Right ventricle myocardium inferior (tissue), 1 donor: Measurements from ENCODE around the gene EXD3. TPM values are rescaled to one million over a fixed set of nuclear protein-coding genes. Genes with fewer than 3 reads are reported as not detected.
"Not testable (repeated sequence)": the region's sequence is repeated elsewhere in the genome, so short reads cannot be mapped to it uniquely, and the experiment has no call there.

Experiments
- ATAC-seq: fragments of 200-7000 bp; cut with Tn5 transposase; one replicate; pipeline ENCODE4 v1.9.1; 2020; ENCODE audit warnings: mild to moderate bottlenecking, moderate library complexity
- DNase-seq: peaks from one replicate; pipeline ENCODE4 v3.0.0; 2021; ENCODE audit errors: missing footprints
- intact Hi-C: fragments of 100-400 bp; cut with DNase I; formaldehyde crosslinking; loops from one replicate; pipeline ENCODE4 v1.11.0; 2022
- total RNA-seq: library from RNA; stranded (reverse); fragmentation: NEBNext Ultra II Directional; extraction: Animal tissue kit (Norgen Biotek cat#: 25700); gene quantifications from one replicate; pipeline ENCODE4 v1.2.1, GENCODE V29; 2021
- donor health status: DM: no; HTN: yes; CAD: no; lungs with severe emphysema.

EXD3 gene
- total RNA-seq, 1 donor from 2014 or later, result 6.8 TPM

DNA sequence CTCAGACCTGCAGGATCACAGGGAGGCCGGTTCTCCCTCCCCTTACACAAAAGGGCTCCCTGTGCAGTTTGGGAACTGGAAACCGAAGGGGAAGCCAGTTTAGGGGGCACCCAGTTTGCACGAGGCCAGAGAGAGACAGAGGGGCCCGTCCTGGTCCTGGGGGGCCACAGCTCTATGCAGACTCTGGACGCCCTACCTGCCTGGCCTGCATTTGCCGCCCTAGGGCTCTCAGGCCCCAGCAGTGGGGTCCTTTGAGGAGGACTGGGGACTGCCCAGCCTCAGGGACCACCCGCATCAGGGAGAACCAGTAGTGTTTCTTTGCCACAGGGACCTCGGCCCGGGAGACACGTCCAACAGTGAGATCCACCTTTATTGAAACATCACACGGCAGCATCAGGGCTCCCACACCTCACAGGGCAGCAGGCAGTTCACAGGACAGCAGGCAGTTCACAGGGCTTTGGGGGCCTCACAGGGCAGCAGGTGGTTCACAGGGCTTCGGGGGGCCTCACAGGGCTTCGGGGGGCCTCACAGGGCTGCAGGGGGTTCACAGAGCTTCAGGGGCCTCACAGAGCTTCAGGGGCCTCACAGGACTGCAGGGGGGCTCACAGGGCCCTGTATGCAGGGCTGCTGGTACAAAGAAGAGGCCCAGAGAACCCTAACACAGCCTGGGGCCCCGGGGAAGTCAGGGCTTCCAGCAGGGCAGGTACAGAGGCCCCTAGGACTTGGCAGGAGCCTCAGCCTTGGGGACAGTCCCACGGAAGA, 36.8 kb upstream of the EXD3 start:
- intact Hi-C loops, result no loop called here

DNA sequence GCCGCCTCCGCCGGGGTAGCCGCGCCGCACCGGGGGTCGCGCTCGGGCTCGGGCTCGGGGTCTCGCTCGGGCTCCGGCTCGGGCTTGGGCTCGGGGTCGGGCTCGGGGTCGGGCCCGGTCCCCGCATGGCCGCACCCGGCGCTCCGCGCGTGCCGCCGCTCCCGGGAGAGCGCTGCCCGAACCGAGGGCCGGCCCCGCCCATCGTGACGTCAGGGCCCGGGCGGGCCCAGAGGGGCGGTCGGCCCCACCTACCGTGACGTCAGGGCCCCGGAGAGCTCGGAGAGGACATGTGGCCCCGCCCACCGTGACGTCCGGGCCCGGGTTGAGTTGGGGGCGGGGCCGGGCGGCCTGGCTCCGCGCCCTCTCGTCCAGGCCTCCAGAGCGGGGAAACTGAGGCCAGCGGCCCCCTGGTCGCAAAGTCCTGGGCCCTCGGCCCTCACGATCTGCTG, 36.2 kb upstream of the EXD3 start, which contains the start of gene NSMF:
NSMF (minus strand) TSS at position 183 of the 449 bp plus-strand sequence. CDS start 232 bp downstream, outside the sequence.
- DNase-seq (peak; percentile 97), ATAC-seq (peak; percentile 92)
- intact Hi-C loops, result no loop called here

More for the DNA sequence above, 36.8 kb upstream of the EXD3 start:
- DNase-seq (peak; percentile 52), ATAC-seq (no peak)

DNA sequence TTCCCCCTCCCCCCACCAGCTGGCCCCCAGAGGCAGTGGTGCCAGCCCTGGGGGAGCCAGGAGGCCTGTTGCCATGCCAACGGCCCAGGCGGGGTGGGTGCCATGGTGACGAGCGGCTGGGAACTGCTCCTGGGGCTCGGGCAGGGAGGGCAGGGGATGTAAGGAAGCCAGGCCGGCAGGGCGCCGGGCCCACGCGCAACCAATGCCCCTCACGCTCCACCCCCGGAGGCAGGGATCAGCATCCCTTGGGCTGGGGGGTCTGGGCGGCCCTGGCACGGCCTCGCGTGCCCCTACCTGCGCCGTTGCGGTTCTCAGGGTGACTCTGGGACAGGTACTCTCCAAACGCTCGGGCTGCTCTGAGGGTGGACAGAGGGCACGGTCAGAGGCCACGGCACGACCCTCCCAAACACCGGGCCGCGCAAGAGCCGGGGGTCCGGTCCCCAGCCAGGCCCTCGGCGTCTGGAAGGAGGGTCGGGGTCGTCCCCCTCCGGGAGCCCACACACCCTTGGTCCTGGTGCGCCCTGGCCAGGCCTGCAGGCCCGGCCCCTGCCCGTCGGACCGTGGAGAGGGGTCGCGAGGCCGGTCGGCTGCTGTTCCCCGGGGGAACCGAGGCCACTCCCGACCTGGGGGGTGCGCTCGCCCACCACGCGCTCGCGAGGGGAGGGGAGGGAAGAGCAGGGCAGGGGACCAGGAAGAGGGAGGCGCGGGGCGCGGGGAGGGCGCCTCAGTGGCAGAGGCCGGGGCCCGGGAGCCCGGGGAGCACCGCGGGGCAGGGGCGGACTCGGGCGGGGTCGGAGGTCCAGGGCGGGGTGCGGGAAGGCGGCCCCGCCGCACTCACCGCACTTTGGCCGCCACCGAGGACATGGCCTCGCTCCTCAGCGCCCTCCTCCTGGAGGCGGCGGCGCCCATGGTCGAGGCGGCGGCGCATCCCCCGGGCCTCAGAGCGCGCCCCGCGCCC, 35.5 kb upstream of the EXD3 start:
- ATAC-seq (no peak), DNase-seq (peak; percentile 68)
- intact Hi-C loops, result no loop called here

DNA sequence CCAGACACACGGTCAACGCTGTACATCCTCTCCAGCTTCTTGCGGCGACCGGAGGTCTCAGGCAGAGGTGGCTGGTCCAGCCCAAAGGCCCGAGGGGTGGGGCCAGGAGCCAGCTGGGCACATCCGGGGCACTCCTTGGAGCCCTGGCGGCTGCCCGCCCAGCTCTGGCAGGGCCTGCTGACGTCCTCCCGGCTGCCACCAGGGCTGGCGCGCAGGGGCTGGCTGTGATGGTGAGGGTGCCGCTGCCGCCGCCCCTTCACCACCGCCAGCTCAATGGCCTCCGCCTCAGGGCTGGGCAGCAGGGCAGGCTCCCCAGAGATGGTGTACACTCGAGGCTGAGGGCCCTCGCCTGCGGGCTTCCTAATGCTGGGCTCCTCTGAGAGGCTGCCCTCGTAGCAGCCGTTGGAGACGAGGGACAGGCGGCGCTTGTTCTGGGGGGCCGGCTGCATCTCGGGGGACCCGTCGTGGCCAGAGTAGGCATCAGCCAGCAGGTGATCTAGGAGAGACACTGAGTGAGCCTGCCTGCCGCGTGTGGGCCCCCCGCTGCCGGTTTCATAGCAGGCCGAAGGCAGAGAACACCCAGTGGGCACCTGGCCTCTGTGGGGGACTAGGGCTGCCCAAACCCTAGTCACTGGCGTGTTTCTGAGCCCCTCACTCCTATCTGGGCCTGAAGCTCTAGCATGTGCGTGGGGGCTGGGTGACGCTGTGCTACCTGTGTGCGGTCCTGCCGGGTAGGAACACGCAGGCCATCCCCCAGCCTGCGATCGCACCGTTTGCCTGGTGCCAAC, 34.6 kb upstream of the EXD3 start:
- ATAC-seq (no peak), DNase-seq (peak; percentile 68)
- intact Hi-C loops, result no loop called here

DNA sequence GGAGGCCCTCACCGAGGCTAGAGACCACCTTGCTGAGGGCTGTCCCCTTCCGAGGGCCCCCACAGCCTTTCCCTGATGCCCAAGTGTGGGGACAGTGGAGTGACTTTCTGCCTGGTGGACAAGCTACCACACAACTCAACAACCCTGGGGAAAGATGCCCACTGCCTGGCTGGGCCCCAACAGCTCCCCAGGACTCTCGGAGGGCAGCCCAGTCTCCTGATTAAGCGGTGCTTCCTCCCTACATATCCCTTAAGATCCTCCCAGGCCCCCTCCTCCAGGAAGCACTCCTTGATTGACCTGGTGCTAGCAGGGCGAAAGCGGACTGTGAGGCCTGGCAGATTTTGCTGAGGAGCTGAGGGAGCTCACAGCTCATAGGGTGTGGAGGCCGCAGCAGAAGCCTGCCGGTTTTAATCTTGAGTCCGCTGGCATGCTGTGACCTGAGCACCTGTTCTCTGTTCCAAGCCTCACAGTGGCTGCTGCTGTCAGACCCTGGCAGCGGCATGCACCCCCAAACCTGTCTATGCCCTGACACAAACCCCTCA, 34.0 kb upstream of the EXD3 start:
- no peak for ATAC-seq
- intact Hi-C loops, result no loop called here
- peak; percentile 40 for DNase-seq

DNA sequence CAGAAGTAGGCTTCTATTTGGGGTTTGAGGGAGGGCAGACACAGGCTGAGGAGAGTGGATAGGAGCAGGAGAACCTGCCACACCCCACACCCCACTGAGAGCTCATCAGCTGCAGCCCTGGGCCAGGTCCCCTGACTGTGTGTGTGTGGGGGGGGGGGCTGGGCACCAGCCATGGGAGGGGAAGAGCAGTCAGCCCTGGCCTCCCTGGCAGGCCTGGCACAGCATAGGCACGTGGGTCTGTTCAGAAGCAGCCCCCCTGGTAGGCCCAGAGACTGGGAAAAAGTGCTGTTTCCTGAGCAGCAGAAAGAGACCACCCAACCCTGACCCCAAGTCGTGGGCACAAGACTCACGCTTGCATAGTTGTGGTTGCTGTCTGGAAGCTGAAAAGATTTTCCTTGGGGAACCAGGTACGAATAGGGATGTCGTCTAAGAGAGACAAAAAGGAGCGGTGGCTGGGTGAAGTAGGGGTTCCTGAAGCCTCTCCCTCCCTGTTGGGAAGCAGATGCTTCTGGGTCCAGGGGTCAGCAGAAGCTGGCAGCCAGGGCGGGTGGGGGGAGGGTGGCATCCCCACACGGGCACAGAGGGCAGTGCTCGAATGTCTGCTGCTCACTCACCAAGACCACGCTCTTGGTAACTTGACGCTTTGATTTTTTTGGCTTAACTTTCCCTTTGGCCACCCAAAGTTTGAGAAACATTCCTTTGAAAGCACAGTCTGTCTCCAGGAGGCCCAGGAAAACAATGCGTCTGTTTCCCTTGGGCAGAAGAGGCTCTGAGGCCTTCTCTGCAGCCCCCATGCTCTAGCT, 33.3 kb upstream of the EXD3 start:
- no peak for DNase-seq
- intact Hi-C loops, result no loop called here

DNA sequence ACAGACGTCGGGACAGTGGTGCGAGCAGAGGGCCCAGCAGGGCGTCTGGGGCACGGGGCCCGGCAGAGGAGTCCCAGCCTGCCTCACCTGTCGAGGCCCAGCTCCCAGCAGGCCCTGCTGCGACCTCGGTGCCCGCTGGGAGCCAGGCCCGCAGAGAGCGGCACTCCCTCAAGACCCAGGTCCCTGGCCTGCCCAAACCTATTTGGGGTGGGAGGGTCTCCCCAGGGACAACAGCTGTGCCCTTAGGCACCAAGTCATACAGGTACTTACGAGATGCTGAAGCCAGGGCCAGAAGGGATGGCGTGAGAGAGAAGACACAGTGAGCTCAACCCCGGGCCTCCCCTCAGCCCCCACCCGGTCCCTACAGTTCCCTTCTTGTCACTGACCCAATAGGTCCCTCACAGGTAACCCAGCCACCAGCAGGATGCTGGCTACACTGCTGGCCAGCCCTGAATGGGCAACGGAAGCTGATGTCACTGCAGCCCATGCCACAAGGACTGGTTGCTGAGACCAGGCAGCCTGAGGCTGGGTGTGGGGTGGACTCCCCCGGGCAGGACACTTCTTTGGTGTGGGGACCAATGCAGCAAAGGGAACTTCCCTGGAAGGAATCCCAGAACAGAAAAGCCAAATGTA, 32.5 kb upstream of the EXD3 start:
- DNase-seq, result peak; percentile 34
- no peak for ATAC-seq
- intact Hi-C loops, result no loop called here

More for the DNA sequence above, 33.3 kb upstream of the EXD3 start:
- no peak for ATAC-seq

DNA sequence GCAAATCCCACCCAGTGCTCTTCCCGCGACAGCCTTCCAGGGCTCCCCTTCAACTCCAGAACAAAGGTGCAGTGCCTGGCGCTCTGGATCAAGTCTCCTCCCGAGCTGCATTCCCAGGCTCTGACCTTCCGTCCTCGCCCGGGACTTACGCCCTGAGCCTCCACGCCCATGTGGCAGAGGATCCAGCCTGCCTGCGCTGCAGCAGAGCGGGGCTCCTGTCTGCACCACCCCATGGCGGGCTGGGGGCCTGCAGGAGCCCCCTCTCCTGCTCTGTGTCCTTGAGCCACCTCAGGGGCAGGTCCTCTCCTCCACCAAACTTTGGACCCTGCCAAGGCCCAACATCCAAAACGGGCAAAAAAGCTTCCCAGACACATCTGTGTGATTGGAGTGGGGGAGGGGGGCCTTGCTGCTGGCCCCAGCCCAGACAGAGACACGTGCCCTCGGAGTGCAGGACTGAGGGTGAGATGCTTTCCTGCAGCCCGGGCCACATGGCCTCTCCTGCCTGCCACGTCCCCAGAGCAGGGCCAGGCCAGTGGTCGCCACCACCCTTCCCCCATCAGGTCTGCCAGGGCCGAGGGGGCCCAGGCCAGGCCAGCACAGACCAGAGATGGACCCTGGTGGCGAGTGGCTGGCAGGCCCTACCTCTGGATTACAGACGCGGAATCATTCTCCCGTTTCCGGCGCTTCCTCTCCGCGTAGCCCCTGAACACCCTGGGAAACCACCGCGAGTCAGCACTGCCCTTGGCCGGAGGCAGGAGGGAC, 31.8 kb upstream of the EXD3 start:
- intact Hi-C loops, result no loop called here
- DNase-seq (peak; percentile 77), ATAC-seq (no peak)

DNA sequence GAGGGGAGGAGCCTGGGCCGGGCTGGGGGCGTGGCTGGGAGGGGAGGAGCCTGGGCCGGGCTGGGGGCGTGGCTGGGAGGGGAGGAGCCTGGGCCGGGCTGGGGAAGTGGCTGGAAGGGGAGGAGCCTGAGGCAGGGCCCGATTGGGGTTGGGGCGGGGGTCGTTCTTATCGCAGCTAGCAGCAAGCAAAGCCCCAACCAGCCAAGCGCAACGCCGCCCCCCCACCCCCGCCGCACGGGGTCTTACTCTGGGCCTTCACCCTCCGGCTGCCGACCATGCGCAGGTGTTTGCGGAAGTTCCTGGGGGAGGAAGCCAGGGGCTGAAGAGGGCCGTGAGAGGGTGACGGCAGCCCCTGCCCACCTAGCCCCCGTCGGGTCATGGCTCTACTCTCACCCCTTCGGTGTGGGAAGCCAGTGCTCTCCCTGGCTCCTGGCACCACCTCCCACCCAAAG, 31.2 kb upstream of the EXD3 start:
- intact Hi-C loops, result no loop called here
- DNase-seq (peak; percentile 87), ATAC-seq (peak; percentile 33)

DNA sequence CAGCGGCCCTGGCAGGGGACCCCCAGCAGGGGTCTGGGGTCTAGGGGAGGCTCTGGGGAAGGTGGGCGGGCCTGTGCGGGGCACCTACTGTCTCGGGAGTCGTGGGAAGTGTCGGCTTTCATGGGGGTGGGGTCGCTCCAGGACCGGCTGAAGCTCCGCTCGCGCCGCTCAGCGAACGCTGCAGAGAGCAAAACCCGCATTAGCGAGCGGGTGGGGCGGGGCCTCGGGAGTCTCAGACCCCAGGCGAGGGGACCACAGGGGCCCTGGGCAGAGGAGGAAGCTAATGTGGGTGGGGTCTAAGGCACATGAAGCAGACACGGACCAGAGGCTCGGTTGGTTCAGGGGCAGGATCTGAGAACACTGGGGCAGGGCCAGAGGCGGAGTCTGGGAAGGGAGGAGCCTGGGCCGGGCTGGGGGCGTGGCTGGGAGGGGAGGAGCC, 30.7 kb upstream of the EXD3 start:
- peak; percentile 62 for ATAC-seq
- intact Hi-C loops, result loop anchor here (1.0 kb wide), 1 partner anchor 28 kb away; no protein-coding TSS in a partner anchor
- DNase-seq, result peak; percentile 86

DNA sequence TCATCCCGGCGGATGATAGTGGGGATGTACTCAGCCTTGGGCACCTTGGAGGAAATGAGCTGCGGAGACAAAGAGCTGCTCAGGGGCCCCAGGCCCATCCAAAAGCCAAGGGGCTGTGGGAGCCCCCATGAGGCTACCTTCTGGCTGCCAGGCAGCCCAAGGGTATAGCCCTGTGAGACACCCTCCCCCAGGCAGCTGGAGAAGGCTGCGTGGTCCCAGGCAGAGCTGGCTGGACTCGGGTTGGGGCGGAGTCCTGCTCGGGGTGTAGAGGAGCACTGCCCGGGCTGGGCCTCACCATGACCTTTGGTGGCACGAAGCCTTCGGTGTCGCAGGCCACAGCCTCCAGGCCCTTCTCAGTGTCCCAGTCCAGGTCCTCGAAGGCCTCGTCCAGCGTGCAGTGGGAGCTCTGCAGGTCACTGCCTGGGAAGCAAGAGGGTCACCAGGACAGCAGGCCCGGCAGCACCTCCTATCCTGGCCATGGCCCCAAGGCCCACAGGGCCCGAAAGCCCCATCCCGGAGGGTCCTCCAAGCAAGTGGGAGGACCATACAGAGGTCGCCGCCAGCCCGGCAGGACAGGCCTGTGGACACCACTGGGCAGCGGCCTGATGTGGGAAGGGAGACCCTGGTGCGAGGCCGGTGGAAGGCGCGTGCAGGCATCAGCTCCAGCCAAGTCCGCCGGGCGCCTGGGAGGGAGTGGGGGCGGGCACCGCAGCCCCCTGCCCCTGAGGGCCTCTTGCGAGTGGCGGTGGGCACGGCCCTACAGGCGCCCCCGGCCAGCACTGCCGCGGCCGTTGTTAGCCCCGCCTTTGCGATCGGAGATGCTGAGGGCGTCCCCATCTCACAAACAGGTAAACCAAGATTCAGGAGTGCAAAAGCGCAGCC, 30.0 kb upstream of the EXD3 start:
- intact Hi-C loops, result loop anchor here (1.0 kb wide), 1 partner anchor 28 kb away; no protein-coding TSS in a partner anchor
- ATAC-seq, result no peak
- DNase-seq, result peak; percentile 69

DNA sequence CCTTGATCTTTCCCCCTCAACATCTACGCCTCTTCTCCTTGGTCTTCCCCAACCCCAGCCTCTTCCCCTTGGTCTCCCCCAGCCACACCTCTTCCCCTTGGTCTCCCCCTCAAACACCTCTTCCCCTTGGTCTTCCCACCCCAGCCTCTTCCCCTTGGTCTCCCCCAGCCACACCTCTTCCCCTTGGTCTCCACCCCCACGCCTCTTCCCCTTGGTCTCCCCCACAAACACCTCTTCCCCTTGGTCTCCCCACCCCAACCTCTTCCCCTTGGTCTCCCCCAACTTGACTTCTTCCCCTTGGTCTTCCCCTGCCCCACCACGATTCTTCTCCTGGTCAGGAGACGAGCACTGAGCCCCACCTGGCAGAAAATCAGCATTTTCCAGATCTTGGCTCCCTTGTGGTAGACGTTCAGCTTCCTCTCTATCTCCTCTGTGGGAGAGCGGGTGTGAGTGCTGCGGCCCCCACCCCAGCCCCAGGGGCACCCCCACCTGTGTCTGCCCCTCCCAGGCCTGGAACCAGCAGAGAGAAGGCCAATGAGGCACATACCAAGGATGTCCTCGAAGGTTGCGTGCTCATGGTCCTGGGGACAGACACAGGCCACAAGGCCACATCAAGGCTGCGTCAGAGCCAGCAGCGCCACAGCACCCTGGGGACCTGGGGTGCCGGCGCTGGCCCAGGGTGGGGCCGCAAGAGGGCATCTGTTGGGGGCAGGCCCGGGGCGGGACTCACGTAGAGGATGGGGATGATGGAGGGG, 29.2 kb upstream of the EXD3 start:
- peak; percentile 52 for DNase-seq
- intact Hi-C loops, result no loop called here
- ATAC-seq, result no peak

DNA sequence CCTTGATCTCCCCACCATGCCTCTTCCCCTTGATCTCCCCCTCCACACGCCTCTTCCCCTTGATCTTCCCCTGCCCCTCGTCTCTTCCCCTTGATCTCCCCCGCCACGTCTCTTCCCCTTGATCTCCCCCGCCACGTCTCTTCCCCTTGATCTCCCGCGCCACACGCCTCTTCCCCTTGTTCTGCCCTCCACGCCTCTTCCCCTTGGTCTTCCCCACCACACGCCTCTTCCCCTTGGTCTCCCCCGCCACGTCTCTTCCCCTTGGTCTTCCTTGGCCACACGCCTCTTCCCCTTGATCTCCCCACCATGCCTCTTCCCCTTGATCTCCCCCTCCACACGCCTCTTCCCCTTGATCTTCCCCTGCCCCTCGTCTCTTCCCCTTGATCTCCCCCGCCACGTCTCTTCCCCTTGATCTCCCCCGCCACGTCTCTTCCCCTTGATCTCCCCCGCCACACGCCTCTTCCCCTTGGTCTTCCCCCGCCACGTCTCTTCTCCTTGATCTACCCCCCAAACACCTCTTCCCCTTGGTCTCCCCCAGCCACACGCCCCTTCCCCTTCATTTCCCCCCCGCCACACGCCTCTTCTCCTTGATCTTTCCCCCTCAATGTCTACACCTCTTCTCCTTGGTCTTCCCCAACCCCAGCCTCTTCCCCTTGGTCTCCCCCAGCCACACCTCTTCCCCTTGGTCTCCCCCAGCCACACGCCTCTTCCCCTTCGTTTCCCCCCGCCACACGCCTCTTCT, 28.5 kb upstream of the EXD3 start:
- ATAC-seq, intact Hi-C loops, DNase-seq: not testable (repeated sequence)
